Common myeloid progenitor, CD34-positive (primary cell): Measurements from ENCODE around the gene FGF3.

Experiments used
- CTCF ChIA-PET: fragments of 350-600 bp; sonication (Branson Sonifier 250); formaldehyde crosslinking; loops from one replicate; lab custom pipeline; 2021; ENCODE audit warnings: antibody characterized with exemption; lab: Charles Lee
- POLR2A ChIA-PET: fragments of 350-600 bp; sonication (Branson Sonifier 250); formaldehyde crosslinking; loops from one replicate; lab custom pipeline; 2021; ENCODE audit warnings: antibody characterized with exemption; lab: Charles Lee
- DNase-seq, 3 donors: peaks; one replicate each; pipeline versions ENCODE4 v3.0.0 to v3.0.0-alpha.2; 2013
- H3K27ac ChIP-seq, 2 experiments: 1 replicate in 1 of 2; 2 replicates in 1 of 2; pipeline ENCODE4 v1.7.0; 2013; ENCODE audit warnings: inconsistent platforms in 2 of 2, low read length in 2 of 2, mild to moderate bottlenecking in 2 of 2, low read depth in 1 of 2, moderate library complexity in 1 of 2; ENCODE audit not compliant: severe bottlenecking in 2 of 2, insufficient read depth in 1 of 2, poor library complexity in 1 of 2
- H3K27me3 ChIP-seq, 5 experiments: replicated peaks in 2 of 5; 1 replicate in 3 of 5; 2 replicates in 2 of 5; pipeline versions ENCODE4 v1.6.1 to v1.7.0; 2013; ENCODE audit warnings: low read length in 4 of 5, mild to moderate bottlenecking in 2 of 5, moderate library complexity in 2 of 5, inconsistent platforms in 1 of 5; ENCODE audit not compliant: insufficient read depth in 5 of 5, control insufficient read depth in 4 of 5
- H3K36me3 ChIP-seq, 4 experiments: 1 replicate in 2 of 4; 2 replicates in 2 of 4; pipeline versions ENCODE4 v1.6.1 to v1.7.0; 2013; ENCODE audit warnings: low read length in 3 of 4, control low read depth in 1 of 4, mild to moderate bottlenecking in 1 of 4; ENCODE audit not compliant: control insufficient read depth in 4 of 4, insufficient read depth in 4 of 4
- H3K4me1 ChIP-seq, 4 experiments: 1 replicate in 3 of 4; 2 replicates in 1 of 4; pipeline versions ENCODE4 v1.6.1 to v1.7.1; 2013; ENCODE audit warnings: low read length in 3 of 4, mild to moderate bottlenecking in 3 of 4, control low read depth in 1 of 4, inconsistent platforms in 1 of 4, moderate library complexity in 1 of 4; ENCODE audit not compliant: control insufficient read depth in 4 of 4, insufficient read depth in 4 of 4; ENCODE audit errors: control extremely low read depth in 1 of 4
- H3K4me3 ChIP-seq, 7 experiments: 1 replicate in 4 of 7; 2 replicates in 3 of 7; pipeline versions ENCODE4 v1.5.1 to v1.7.0; 2013; ENCODE audit warnings: mild to moderate bottlenecking in 7 of 7, low read length in 6 of 7, moderate library complexity in 6 of 7, inconsistent platforms in 2 of 7, low read depth in 2 of 7, control low read depth in 1 of 7; ENCODE audit not compliant: insufficient read depth in 4 of 7, control insufficient read depth in 1 of 7; ENCODE audit errors: extremely low read depth in 1 of 7
- H3K9me3 ChIP-seq, 5 experiments: 1 replicate in 4 of 5; 2 replicates in 1 of 5; pipeline versions ENCODE4 v1.6.1 to v1.7.1; 2013; ENCODE audit warnings: low read length in 4 of 5, mild to moderate bottlenecking in 2 of 5, inconsistent platforms in 1 of 5, low read depth in 1 of 5, moderate library complexity in 1 of 5; ENCODE audit not compliant: control insufficient read depth in 4 of 5, insufficient read depth in 2 of 5; ENCODE audit errors: control extremely low read depth in 1 of 5
- WGBS: methylation state at CpG from one replicate; pipeline ENCODE4 v1.1.5; 2013; ENCODE audit not compliant: insufficient coverage; 5-methylcytosine and 5-hydroxymethylcytosine counted together

The FGF3 gene

GRCh38 chr11:69860244-69860643, 41.0 kb upstream of the FGF3 start:
- POLR2A ChIA-PET: no interaction called here
- CTCF ChIA-PET: no interaction called here
- Histone ChIP-seq H3K27me3 (peaks cover 6 to 79% (median 11%) of the 10 kb centered on the region in 5 experiments), H3K27ac (no peak overlapping the region), H3K4me1 (no peaks in the 10 kb centered on the region), H3K9me3 (no peaks in the 10 kb centered on the region), H3K4me3 (no peak overlapping the region), H3K36me3 (no peaks in the 10 kb centered on the region)
- no CpG with 5 or more reads among the region's 5 CpGs for WGBS
- DNase-seq: no peak

- POLR2A ChIA-PET: no interaction called here
- no peak overlapping the region for H3K27ac ChIP-seq
- WGBS: 84% methylated on average over 8 of the region's 12 CpGs
- no peaks in the 10 kb centered on the region for H3K9me3 ChIP-seq
- peaks cover 6 to 73% (median 9%) of the 10 kb centered on the region in 5 experiments for H3K27me3 ChIP-seq
- no peaks in the 10 kb centered on the region for H3K4me1 ChIP-seq
- H3K36me3 ChIP-seq: no peaks in the 10 kb centered on the region
- H3K4me3 ChIP-seq: no peak overlapping the region
- CTCF ChIA-PET: no interaction called here
- no peak for DNase-seq
These were observed 40.2 kb upstream of the FGF3 start for GRCh38 chr11:69859275-69859934.

- ChIA-PET CTCF (no interaction called here), POLR2A (interaction anchor here (0.7 kb wide), 1 partner anchor 415 kb away, joined by 3 read pairs; no protein-coding TSS in a partner anchor)
- peaks cover 0 to 67% (median 16%) of the 10 kb centered on the region in 5 experiments for H3K27me3 ChIP-seq
- H3K4me1 ChIP-seq: no peaks in the 10 kb centered on the region
- H3K9me3 ChIP-seq: peaks cover 0 to 12% (median 8%) of the 10 kb centered on the region in 5 experiments
- no peaks in the 10 kb centered on the region for H3K36me3 ChIP-seq
- no peak overlapping the region for H3K4me3 ChIP-seq
- no peak for DNase-seq
- H3K27ac ChIP-seq: no peak overlapping the region
- WGBS: no CpG with 5 or more reads among the region's 3 CpGs
These were observed 36.2 kb upstream of the FGF3 start for GRCh38 chr11:69855421-69855820.

GRCh38 chr11:69854713-69855112, 35.5 kb upstream of the FGF3 start:
- ChIA-PET CTCF (no interaction called here), POLR2A (interaction anchor here (0.6 kb wide), 1 partner anchor 13 kb away, joined by 3 read pairs; no protein-coding TSS in a partner anchor)
- no peak for DNase-seq
- H3K9me3 ChIP-seq: peaks cover 0 to 12% (median 8%) of the 10 kb centered on the region in 5 experiments
- H3K4me1 ChIP-seq: no peaks in the 10 kb centered on the region
- H3K4me3 ChIP-seq: no peak overlapping the region
- no peak overlapping the region for H3K27ac ChIP-seq
- no peaks in the 10 kb centered on the region for H3K36me3 ChIP-seq
- no CpG with 5 or more reads among the region's 2 CpGs for WGBS
- peaks cover 0 to 65% (median 14%) of the 10 kb centered on the region in 5 experiments for H3K27me3 ChIP-seq

- 68% methylated on average over 2 of the region's 2 CpGs for WGBS
- no peaks in the 10 kb centered on the region for H3K36me3 ChIP-seq
- no peak for DNase-seq
These were observed 32.8 kb upstream of the FGF3 start for GRCh38 chr11:69852056-69852455.

GRCh38 chr11:69848201-69848600, 29.0 kb upstream of the FGF3 start:
- CTCF ChIA-PET: no interaction called here
- POLR2A ChIA-PET: no interaction called here
- no peaks in the 10 kb centered on the region for H3K4me1 ChIP-seq
- no peak overlapping the region for H3K27ac ChIP-seq
- peaks cover 0 to 42% (median 13%) of the 10 kb centered on the region in 5 experiments for H3K27me3 ChIP-seq
- DNase-seq: no peak
- peaks cover 0 to 12% (median 8%) of the 10 kb centered on the region in 5 experiments for H3K9me3 ChIP-seq
- no peaks in the 10 kb centered on the region for H3K36me3 ChIP-seq
- H3K4me3 ChIP-seq: no peak overlapping the region

More at GRCh38 chr11:69852056-69852455, 32.8 kb upstream of the FGF3 start:
- no peaks in the 10 kb centered on the region for H3K4me1 ChIP-seq
- peaks cover 0 to 14% (median 8%) of the 10 kb centered on the region in 5 experiments for H3K9me3 ChIP-seq
- H3K4me3 ChIP-seq: no peak overlapping the region
- peaks cover 0 to 50% (median 15%) of the 10 kb centered on the region in 5 experiments for H3K27me3 ChIP-seq
- POLR2A ChIA-PET: no interaction called here
- CTCF ChIA-PET: no interaction called here
- H3K27ac ChIP-seq: no peak overlapping the region

- WGBS: over 99% methylated on average over 6 of the region's 6 CpGs
- Histone ChIP-seq H3K9me3 (peaks cover 0 to 7% (median 4%) of the 10 kb centered on the region in 5 experiments), H3K27ac (no peak overlapping the region), H3K36me3 (no peaks in the 10 kb centered on the region), H3K4me1 (no peaks in the 10 kb centered on the region), H3K27me3 (peaks cover 0 to 47% (median 5%) of the 10 kb centered on the region in 5 experiments), H3K4me3 (no peak overlapping the region)
- ChIA-PET POLR2A (no interaction called here), CTCF (no interaction called here)
- DNase-seq: peak in 1 of 3 donors; percentile 10
These were observed 25.2 kb upstream of the FGF3 start for GRCh38 chr11:69844396-69844795.
